Heart left ventricle (tissue), 16 donors: ENCODE results near the gene FLRT1. TPM values are rescaled to one million over a fixed set of nuclear protein-coding genes. Genes with fewer than 3 reads are reported as not detected.

ENCODE experiments used
- ATAC-seq, 4 donors: fragments of 200-7000 bp; cut with Tn5 transposase; one replicate each; pipeline ENCODE4 v1.9.1; 2020 to 2022; ENCODE audit warnings: moderate library complexity in 4 of 4, mild to moderate bottlenecking in 3 of 4, moderate number of reproducible peaks in 1 of 4
- DNase-seq, 5 donors: peaks; one replicate each; pipeline ENCODE4 v3.0.0-alpha.2; 2020
- H3K27ac ChIP-seq, 12 donors: fragments of 200-600 bp; sonication (generic) in 4 of 12; one replicate each; pipeline versions ENCODE4 v1.5.0 to v1.8.0; 2016 to 2022; ENCODE audit warnings: mild to moderate bottlenecking in 2 of 12
- H3K27me3 ChIP-seq, 9 donors: fragments of 200-600 bp; sonication (generic) in 2 of 9; one replicate each; pipeline versions ENCODE4 v1.5.1 to v1.8.0; 2016 to 2022; ENCODE audit warnings: mild to moderate bottlenecking in 3 of 9
- H3K36me3 ChIP-seq, 9 donors: fragments of 200-600 bp; sonication (generic) in 2 of 9; one replicate each; pipeline versions ENCODE4 v1.5.0 to v1.8.0; 2018 to 2022; ENCODE audit warnings: mild to moderate bottlenecking in 2 of 9
- H3K4me1 ChIP-seq, 12 donors: fragments of 200-600 bp; sonication (generic) in 4 of 12; one replicate each; pipeline versions ENCODE4 v1.5.0 to v1.8.0; 2016 to 2022; ENCODE audit warnings: mild to moderate bottlenecking in 3 of 12
- H3K4me3 ChIP-seq, 12 donors: fragments of 200-600 bp; sonication (generic) in 4 of 12; one replicate each; pipeline versions ENCODE4 v1.5.0 to v1.8.0; 2017 to 2022; ENCODE audit warnings: mild to moderate bottlenecking in 9 of 12, moderate library complexity in 4 of 12
- H3K9me3 ChIP-seq, 12 donors: fragments of 200-600 bp; sonication (generic) in 4 of 12; one replicate each; pipeline versions ENCODE4 v1.5.0 to v1.8.0; 2016 to 2022; ENCODE audit warnings: mild to moderate bottlenecking in 1 of 12
- CTCF ChIP-seq, 12 donors: fragments of 200-600 bp; sonication (generic) in 4 of 12; IDR thresholded peaks; one replicate each; pipeline versions ENCODE4 v1.5.0 to v1.8.0; 2018 to 2022; ENCODE audit warnings: antibody characterized with exemption in 12 of 12, mild to moderate bottlenecking in 5 of 12
- POLR2A ChIP-seq, 2 donors: fragments of 450-650 bp; IDR thresholded peaks; one replicate each; pipeline ENCODE4 v1.6.1; 2017; ENCODE audit warnings: antibody characterized with exemption in 2 of 2, mild to moderate bottlenecking in 2 of 2, moderate library complexity in 2 of 2
- WGBS, 4 donors: extraction: QIAGEN DNeasy Blood & Tissue Kit in 2 of 4; methylation state at CpG; one replicate each; pipeline versions ENCODE4 v1.1.5 to v1.1.7; 2013 to 2018; 5-methylcytosine and 5-hydroxymethylcytosine counted together
- intact Hi-C, 10 donors: fragments of 100-400 bp; cut with DNase I; formaldehyde crosslinking; loops; one replicate each; pipeline versions ENCODE4 v1.11.1 to v1.14.2; 2022
- polyA plus RNA-seq, 2 donors: library from polyadenylated mRNA; stranded (reverse); fragments of 200-250 nt; gene quantifications; one replicate each; pipeline ENCODE4 v1.2.3, GENCODE V29; 2013
- total RNA-seq, 9 donors: library from RNA; depleted of rRNA in 2 of 9; stranded (reverse); fragments of >200 nt in 2 of 9; fragmentation: NEBNext Ultra II Directional in 3 of 9; extraction: Animal tissue kit (Norgen Biotek cat#: 25700) in 3 of 9; gene quantifications; one replicate each; pipeline versions ENCODE4 v1.1.0 to v1.2.4, GENCODE V29; 2016 to 2023
- donor health status: ischemic (EF 13 %, LVEDD 7.1; RV severe dilation, severe dysfunction).
- donor health status: healthy with polysubstance abuse.
- donor health status: DM: no; HTN: yes; CAD: no.
- donor health status: DM: no; HTN: no; CAD: no.
- donor health status: ischemic (EF 25% LVEDD 6.9; RV normal size, moderate dysfunction).
- donor health status: ischemic (EF 25% LVEDD 5.7; RV mildly dilated, moderate dysfunction).
- donor health status: healthy.
- donor health status: DM: yes; HTN: yes; CAD: no.
- donor health status: ischemic (EF 35%, LVEDD 5.7; RV mildly dilated, moderate dysfunction).
- donor health status: nonischemic (EF 11% LVEDD 7.7; RV severe dilation, severe dysfunction).
- donor health status: DM: yes; HTN: yes; CAD: no.
- donor health status: PGD.
- donor health status: ischemic (EF 29% LVEDD 5.4; RV normal size, mild dysfunction).
- donor health status: nonischemic (EF 23%, LVEDD 6.1; RV moderate dilation, normal function).

Gene FLRT1
- total and polyA plus RNA-seq, 11 donors, result 0.20 to 1.4 (median 0.37) TPM

DNA sequence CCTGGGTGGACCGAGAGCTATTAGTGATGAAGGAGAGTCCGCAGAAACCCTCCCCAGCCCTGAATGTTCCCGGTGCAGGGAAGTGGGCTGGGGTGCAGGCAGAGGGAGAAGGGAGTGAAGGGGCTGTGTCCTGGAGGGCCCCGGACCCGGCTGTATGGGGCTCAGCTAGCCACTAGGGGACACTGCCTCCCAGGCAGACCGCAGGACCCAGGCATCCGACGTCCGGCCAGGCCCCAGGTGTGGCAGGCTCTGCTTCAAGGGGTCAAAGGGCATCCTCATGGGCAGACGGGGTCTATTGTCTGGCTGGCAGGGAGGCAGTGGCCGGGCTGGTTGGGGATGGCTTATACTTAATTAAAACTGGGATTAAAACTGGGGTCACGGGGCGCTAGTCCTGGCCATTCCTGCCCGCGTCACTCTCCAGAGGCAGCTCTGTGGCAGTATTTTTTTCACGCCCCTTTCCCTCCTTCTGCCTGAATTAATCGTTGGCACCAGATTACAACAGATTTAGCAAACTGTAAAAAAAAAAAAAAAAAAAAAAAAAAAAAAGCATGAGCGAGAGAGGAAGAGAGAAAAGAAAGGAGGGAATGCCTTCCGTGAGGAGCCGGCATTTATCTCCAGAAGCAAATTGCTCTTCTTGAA lies 5.1 kb downstream of the FLRT1 start:
- 64 to 76% (median 71%) methylated on average over 17 to 20 of the region's 20 CpGs for WGBS, 4 donors
- ATAC-seq (no peak), DNase-seq (no peak)
- no peaks in the 10 kb centered on the region for H3K9me3 ChIP-seq
- H3K27me3 ChIP-seq, result peaks cover 0 to 24% (median 0%) of the 10 kb centered on the region in 9 donors
- no peaks in the 10 kb centered on the region for H3K36me3 ChIP-seq
- intact Hi-C loops, result loop anchor here in 1 of 10 donors (5.0 kb wide), 1 partner anchor 96 kb away; no protein-coding TSS in a partner anchor
- H3K4me1 ChIP-seq, result peaks cover 0 to 14% (median 10%) of the 10 kb centered on the region in 12 donors
- TF ChIP-seq POLR2A (IDR thresholded peaks at IDR 0.05), result no peak
- TF ChIP-seq CTCF (IDR thresholded peaks at IDR 0.05), result peak in 10 of 12 donors; percentile 5 to 43 (median 28)
- no peak overlapping the region for H3K27ac ChIP-seq
- no peak overlapping the region for H3K4me3 ChIP-seq

DNA sequence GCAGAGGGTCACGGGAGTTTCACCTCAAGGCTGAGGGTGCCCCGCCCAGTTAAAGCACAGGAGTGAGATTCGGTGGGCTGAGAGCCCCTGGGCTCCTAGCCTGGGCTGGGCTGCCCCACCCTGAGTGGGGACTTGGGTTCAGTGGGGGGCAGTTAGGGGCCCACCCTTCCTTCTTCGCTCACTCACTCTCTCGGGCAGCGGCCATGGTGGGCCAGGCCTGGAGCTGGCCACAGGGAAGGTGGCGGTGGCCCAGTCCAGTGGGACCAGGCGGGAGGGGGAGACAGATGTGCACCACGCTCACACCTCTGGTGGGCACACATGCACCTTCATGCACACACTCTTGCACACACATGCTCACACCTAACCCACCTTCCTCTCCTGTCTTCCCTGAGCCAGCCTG lies 6.1 kb downstream of the FLRT1 start:
- Histone ChIP-seq H3K4me1 (peaks cover 0 to 5% (median 2%) of the 10 kb centered on the region in 12 donors), H3K4me3 (no peak overlapping the region), H3K9me3 (no peaks in the 10 kb centered on the region), H3K27me3 (peaks cover 0 to 14% (median 0%) of the 10 kb centered on the region in 9 donors), H3K36me3 (no peaks in the 10 kb centered on the region), H3K27ac (no peak overlapping the region)
- 87 to 94% (median 90%) methylated on average over 3 to 9 of the region's 9 CpGs for WGBS, 4 donors
- no peak for DNase-seq
- intact Hi-C loops, result loop anchor here in 1 of 10 donors (5.0 kb wide), 1 partner anchor 95 kb away; no protein-coding TSS in a partner anchor
- no peak for ATAC-seq
- TF ChIP-seq POLR2A (IDR thresholded peaks at IDR 0.05), result no peak
- no peak for TF ChIP-seq CTCF (IDR thresholded peaks at IDR 0.05)

DNA sequence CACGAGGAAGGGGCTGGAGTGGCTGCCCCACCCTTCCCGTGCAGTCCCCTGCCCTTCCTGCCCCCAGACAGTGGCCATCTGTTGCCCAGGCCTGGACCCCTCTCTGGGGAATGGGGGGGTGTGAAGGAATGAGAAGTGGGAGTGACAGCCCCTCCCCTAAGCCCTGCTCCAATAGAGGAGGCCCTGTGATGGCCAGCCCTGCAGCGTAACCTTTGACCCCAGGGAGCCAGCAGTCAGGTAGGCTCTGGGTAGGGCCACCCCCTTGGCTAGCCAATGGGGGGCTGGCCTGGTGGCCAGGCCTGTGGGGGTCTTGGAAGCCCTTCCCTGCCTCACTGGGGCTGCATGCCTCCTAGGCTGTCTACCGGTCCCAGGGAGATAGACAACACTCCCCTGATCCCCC lies 6.6 kb downstream of the FLRT1 start:
- H3K27me3 ChIP-seq, result peaks cover 0 to 9% (median 0%) of the 10 kb centered on the region in 9 donors
- intact Hi-C loops, result loop anchor here in 1 of 10 donors (5.0 kb wide), 1 partner anchor 95 kb away; no protein-coding TSS in a partner anchor

More for the DNA sequence above, 6.6 kb downstream of the FLRT1 start:
- ATAC-seq (no peak), DNase-seq (no peak)
- peaks cover 0 to under 1% (median 0%) of the 10 kb centered on the region in 12 donors for H3K4me1 ChIP-seq
- no peak overlapping the region for H3K27ac ChIP-seq
- WGBS, 4 donors, result 57 to 85% (median 76%) methylated on average over 3 to 4 of the region's 4 CpGs
- no peaks in the 10 kb centered on the region for H3K36me3 ChIP-seq
- H3K9me3 ChIP-seq, result no peaks in the 10 kb centered on the region
- H3K4me3 ChIP-seq, result no peak overlapping the region
- TF ChIP-seq CTCF (IDR thresholded peaks at IDR 0.05) (no peak), POLR2A (IDR thresholded peaks at IDR 0.05) (no peak)
